Activated CD8-positive, alpha-beta T cell treated with anti-CD3 and anti-CD28 coated beads for 36 hours (primary cell): ENCODE results near the gene ITIH1. TPM values are rescaled to one million over a fixed set of nuclear protein-coding genes. Genes with fewer than 3 reads are reported as not detected.

ENCODE experiments used
- ATAC-seq: fragments of 200-7000 bp; cut with Tn5 transposase; one replicate; pipeline ENCODE4 v1.10.0; 2021; ENCODE audit warnings: mild to moderate bottlenecking, moderate library complexity
- CTCF ChIA-PET: fragments of 350-600 bp; sonication (Branson Sonifier 250); formaldehyde crosslinking; loops from one replicate; lab custom pipeline; 2021; ENCODE audit warnings: antibody characterized with exemption; lab: Charles Lee
- POLR2A ChIA-PET: fragments of 350-600 bp; sonication (Branson Sonifier 250); formaldehyde crosslinking; loops from one replicate; lab custom pipeline; 2021; ENCODE audit warnings: antibody characterized with exemption; lab: Charles Lee
- DNase-seq: peaks from one replicate; pipeline ENCODE4 v3.0.0-alpha.2; 2020
- H3K27ac Mint-ChIP-seq: one replicate; pipeline ENCODE4 v1.8.0; 2021; ENCODE audit warnings: mild to moderate bottlenecking, mixed read lengths
- H3K27me3 Mint-ChIP-seq: one replicate; pipeline ENCODE4 v1.8.0; 2021; ENCODE audit warnings: mixed read lengths
- H3K36me3 Mint-ChIP-seq: one replicate; pipeline ENCODE4 v1.8.0; 2021; ENCODE audit warnings: low read depth, mixed read lengths
- H3K4me1 Mint-ChIP-seq: one replicate; pipeline ENCODE4 v1.8.0; 2021; ENCODE audit warnings: low read depth, mixed read lengths
- H3K4me3 Mint-ChIP-seq: one replicate; pipeline ENCODE4 v1.8.0; 2021; ENCODE audit warnings: mild to moderate bottlenecking, moderate library complexity, mixed read lengths
- H3K9me3 Mint-ChIP-seq: one replicate; pipeline ENCODE4 v1.8.0; 2021; ENCODE audit warnings: mixed read lengths
- intact Hi-C: fragments of 100-400 bp; cut with micrococcal nuclease; formaldehyde crosslinking; loops from one replicate; pipeline ENCODE4 v1.10.0; 2022
- total RNA-seq, 2 experiments: library from RNA; stranded (reverse); gene quantifications; one replicate each; pipeline ENCODE4 v1.2.3, GENCODE V29; 2021
- TF ChIP-seq, protein P1 (sequence below): fragments of 200-600 bp; IDR thresholded peaks from one replicate; pipeline ENCODE4 v1.8.0; 2022; ENCODE audit warnings: antibody characterized with exemption, mild to moderate bottlenecking

Gene ITIH1
- total RNA-seq, 2 experiments from 2014 or later: not detected

DNA sequence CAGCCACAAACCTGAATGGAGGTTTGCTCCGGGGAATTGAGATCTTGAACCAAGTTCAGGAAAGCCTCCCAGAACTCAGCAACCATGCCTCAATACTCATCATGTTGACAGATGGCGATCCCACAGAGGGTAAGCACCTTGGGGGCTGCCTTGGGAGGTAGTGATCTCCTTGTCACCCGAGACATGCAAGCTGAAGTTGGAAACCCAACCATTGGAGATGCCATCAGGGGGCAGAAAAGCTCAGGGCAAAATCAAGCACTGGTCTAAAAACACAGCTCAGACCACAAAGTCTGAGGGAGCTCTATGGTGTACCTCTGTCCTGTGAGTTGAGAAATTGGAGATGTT is 5.8 kb downstream of the ITIH1 start:
- no peak overlapping the region for H3K4me3 Mint-ChIP-seq
- CTCF ChIA-PET: interaction anchor here (0.6 kb wide), 1 partner anchor 38 kb away, joined by 3 read pairs; no protein-coding TSS in a partner anchor
- intact Hi-C loops: no loop called here
- DNase-seq (no peak), ATAC-seq (no peak)
- peaks cover 2% of the 10 kb centered on the region for H3K27me3 Mint-ChIP-seq
- H3K4me1 Mint-ChIP-seq: no peaks in the 10 kb centered on the region
- POLR2A ChIA-PET: no interaction called here
- TF ChIP-seq, protein P1, sequence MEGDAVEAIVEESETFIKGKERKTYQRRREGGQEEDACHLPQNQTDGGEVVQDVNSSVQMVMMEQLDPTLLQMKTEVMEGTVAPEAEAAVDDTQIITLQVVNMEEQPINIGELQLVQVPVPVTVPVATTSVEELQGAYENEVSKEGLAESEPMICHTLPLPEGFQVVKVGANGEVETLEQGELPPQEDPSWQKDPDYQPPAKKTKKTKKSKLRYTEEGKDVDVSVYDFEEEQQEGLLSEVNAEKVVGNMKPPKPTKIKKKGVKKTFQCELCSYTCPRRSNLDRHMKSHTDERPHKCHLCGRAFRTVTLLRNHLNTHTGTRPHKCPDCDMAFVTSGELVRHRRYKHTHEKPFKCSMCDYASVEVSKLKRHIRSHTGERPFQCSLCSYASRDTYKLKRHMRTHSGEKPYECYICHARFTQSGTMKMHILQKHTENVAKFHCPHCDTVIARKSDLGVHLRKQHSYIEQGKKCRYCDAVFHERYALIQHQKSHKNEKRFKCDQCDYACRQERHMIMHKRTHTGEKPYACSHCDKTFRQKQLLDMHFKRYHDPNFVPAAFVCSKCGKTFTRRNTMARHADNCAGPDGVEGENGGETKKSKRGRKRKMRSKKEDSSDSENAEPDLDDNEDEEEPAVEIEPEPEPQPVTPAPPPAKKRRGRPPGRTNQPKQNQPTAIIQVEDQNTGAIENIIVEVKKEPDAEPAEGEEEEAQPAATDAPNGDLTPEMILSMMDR: no peak
- no peaks in the 10 kb centered on the region for H3K9me3 Mint-ChIP-seq
- H3K27ac Mint-ChIP-seq: no peak overlapping the region
- H3K36me3 Mint-ChIP-seq: no peaks in the 10 kb centered on the region

DNA sequence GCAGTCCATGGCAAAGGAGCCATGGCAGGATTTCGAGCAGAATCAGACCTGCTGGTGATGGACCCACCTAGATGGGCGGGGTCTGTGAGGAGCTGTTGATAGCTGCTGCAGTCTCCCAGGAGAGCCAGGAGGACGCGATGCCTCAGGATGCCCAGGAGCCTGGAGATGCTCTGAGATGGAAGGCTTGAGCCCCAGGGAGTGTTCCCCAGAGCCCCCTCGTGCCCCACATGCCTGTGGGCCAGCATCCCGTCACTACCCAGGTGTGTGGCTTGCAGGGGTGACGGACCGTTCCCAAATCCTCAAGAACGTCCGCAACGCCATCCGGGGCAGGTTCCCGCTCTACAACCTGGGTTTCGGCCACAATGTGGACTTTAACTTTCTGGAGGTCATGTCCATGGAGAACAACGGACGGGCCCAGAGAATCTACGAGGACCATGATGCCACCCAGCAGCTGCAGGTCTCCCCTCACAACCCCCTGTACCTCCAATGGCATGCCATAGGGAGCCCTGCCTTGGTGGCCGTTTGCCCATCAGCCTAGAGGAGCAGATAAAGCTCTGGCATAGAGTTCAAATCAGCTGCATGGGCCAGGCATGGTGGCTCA is 6.7 kb downstream of the ITIH1 start:
- DNase-seq (no peak), ATAC-seq (no peak)
- H3K36me3 Mint-ChIP-seq: no peaks in the 10 kb centered on the region
- H3K27ac Mint-ChIP-seq: no peak overlapping the region
- TF ChIP-seq, protein P1: no peak
- POLR2A ChIA-PET: no interaction called here
- H3K4me1 Mint-ChIP-seq: no peaks in the 10 kb centered on the region
- intact Hi-C loops: no loop called here
- H3K9me3 Mint-ChIP-seq: no peaks in the 10 kb centered on the region
- peaks cover 2% of the 10 kb centered on the region for H3K27me3 Mint-ChIP-seq
- H3K4me3 Mint-ChIP-seq: no peak overlapping the region
- CTCF ChIA-PET: interaction anchor here (1.6 kb wide), 1 partner anchor 15 kb away, joined by 6 read pairs; no protein-coding TSS in a partner anchor

DNA sequence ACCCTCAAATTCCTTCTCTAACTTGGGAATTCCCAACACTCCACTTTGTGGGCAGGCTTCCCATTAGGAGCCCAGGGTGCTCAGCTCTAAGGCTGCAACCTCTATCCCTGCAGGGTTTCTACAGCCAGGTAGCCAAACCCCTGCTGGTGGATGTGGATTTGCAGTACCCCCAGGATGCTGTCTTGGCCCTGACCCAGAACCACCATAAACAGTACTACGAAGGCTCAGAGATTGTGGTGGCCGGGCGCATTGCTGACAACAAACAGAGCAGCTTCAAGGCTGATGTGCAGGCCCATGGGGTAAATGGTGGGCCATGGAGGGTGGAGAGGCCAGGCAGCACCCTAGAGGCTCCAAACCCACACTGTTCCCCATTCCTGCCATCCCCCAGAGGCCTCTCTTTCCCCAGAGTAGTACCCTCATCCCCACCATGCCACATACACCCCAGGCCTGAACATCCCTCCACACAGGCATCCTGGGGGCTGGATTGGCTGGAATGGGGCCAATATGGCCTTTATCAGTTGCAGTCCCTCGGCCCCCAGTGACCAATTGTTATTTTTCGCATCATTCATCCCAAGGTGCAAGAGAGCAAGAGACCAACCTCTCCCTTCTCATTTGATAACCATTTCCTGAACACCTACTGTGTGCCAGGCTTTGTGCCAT is 7.7 kb downstream of the ITIH1 start:
- TF ChIP-seq, protein P1: no peak
- H3K36me3 Mint-ChIP-seq: no peaks in the 10 kb centered on the region
- H3K4me1 Mint-ChIP-seq: no peaks in the 10 kb centered on the region
- intact Hi-C loops: no loop called here
- CTCF ChIA-PET: interaction anchor here (1.6 kb wide), 1 partner anchor 14 kb away, joined by 6 read pairs; no protein-coding TSS in a partner anchor
- DNase-seq (no peak), ATAC-seq (no peak)
- POLR2A ChIA-PET: no interaction called here
- no peak overlapping the region for H3K4me3 Mint-ChIP-seq
- H3K27me3 Mint-ChIP-seq: peaks cover 2% of the 10 kb centered on the region
- H3K9me3 Mint-ChIP-seq: no peaks in the 10 kb centered on the region
- no peak overlapping the region for H3K27ac Mint-ChIP-seq

DNA sequence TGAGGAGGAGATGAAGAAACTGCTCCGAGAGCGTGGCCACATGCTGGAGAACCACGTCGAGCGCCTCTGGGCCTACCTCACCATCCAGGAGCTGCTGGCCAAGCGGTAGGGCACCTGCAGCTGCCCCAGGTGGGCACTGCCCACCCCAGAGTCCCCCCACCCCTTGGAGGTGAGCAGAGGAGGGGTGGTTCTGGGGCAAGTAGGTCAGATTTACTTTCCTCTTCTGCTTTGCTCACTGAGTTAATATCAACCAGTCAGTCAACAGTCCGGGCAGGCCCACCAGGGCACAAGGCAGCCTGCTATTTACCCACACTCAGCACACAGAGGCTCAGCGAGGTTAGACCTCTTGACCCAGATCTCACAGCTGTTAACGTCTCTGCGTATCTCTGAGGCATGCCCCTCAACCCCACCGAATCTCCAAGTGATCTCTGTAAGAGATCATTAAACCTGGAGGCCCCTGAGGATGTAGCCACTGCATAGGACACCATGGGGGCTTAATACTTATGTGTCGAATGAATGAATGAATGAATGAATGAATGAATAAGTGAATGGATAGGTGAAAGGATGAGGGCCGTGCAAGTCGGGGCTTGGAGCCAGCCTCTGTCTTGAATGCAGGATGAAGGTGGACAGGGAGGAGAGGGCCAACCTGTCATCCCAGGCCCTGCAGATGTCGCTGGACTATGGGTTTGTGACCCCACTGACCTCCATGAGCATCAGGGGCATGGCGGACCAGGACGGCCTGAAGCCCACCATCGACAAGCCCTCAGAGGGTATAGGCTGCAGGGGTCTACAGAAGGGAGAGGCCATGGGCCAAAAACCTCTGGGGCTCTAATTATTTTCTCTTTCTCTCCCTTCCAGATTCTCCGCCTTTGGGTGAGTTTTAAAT is 9.2 kb downstream of the ITIH1 start:
- ATAC-seq: no peak
- ChIA-PET CTCF (interaction anchor here (1.0 kb wide), 1 partner anchor 146 kb away, joined by 3 read pairs; no protein-coding TSS in a partner anchor), POLR2A (no interaction called here)
- DNase-seq: no peak
- no peaks in the 10 kb centered on the region for H3K36me3 Mint-ChIP-seq
- H3K27ac Mint-ChIP-seq: no peak overlapping the region
- no peak overlapping the region for H3K4me3 Mint-ChIP-seq
- H3K9me3 Mint-ChIP-seq: no peaks in the 10 kb centered on the region
- no peaks in the 10 kb centered on the region for H3K4me1 Mint-ChIP-seq
- intact Hi-C loops: no loop called here
- TF ChIP-seq, protein P1: no peak
- H3K27me3 Mint-ChIP-seq: peaks cover 2% of the 10 kb centered on the region
